RWPE2 (cell line): ENCODE data around the gene TALDO1.
A peak's percentile ranks its signal among the peaks of the same experiment; 100 is the strongest.

Experiments used
- ATAC-seq: fragments of 200-7000 bp; cut with Tn5 transposase; 3 replicates; pipeline ENCODE4 v1.9.1; 2021; ENCODE audit warnings: low read depth
- DNase-seq: peaks from one replicate; pipeline ENCODE4 v3.0.0-alpha.2; 2020; ENCODE audit warnings: low spot score
- H3K27ac ChIP-seq: fragments of 450-650 bp; 2 replicates; pipeline ENCODE4 v1.5.1; 2017; ENCODE audit warnings: mild to moderate bottlenecking; ENCODE audit not compliant: poor library complexity, severe bottlenecking
- H3K27me3 ChIP-seq: fragments of 250-450 bp; sonication (Bioruptor Pico); 2 replicates; pipeline ENCODE4 v1.5.1; 2021; ENCODE audit warnings: mild to moderate bottlenecking, moderate library complexity; ENCODE audit not compliant: insufficient read depth, poor library complexity, severe bottlenecking
- H3K36me3 ChIP-seq: fragments of 250-450 bp; sonication (Bioruptor Pico); 2 replicates; pipeline ENCODE4 v1.5.1; 2020; ENCODE audit warnings: low read depth, mild to moderate bottlenecking, moderate library complexity
- H3K4me1 ChIP-seq: fragments of 250-450 bp; sonication (Bioruptor Pico); 2 replicates; pipeline ENCODE4 v1.5.1; 2021; ENCODE audit warnings: mild to moderate bottlenecking, moderate library complexity; ENCODE audit not compliant: insufficient read depth, poor library complexity, severe bottlenecking
- H3K4me3 ChIP-seq: fragments of 250-450 bp; sonication (Bioruptor Pico); 2 replicates; pipeline ENCODE4 v1.5.1; 2021; ENCODE audit warnings: mild to moderate bottlenecking, moderate library complexity; ENCODE audit not compliant: severe bottlenecking
- H3K9me3 ChIP-seq: fragments of 250-450 bp; sonication (Bioruptor Pico); 2 replicates; pipeline ENCODE4 v1.5.1; 2021; ENCODE audit warnings: mild to moderate bottlenecking, moderate library complexity; ENCODE audit not compliant: severe bottlenecking
- CTCF ChIP-seq: fragments of 450-650 bp; IDR thresholded peaks from one replicate; pipeline ENCODE4 v1.5.1; 2017; ENCODE audit warnings: mild to moderate bottlenecking, moderate library complexity; ENCODE audit not compliant: poor library complexity, severe bottlenecking

The TALDO1 gene

GRCh38 chr11:795634-796564 is 48.6 kb downstream of the TALDO1 start:
- peak; percentile 52 for ATAC-seq
- H3K36me3 ChIP-seq: peaks cover 7% of the 10 kb centered on the region; the same call in 1 of the 2 replicates
- H3K27ac ChIP-seq: peak overlapping the region; percentile 70
- peaks cover 2% of the 10 kb centered on the region for H3K4me1 ChIP-seq
- H3K27me3 ChIP-seq: no peaks in the 10 kb centered on the region
- no peaks in the 10 kb centered on the region for H3K9me3 ChIP-seq
- peak overlapping the region; percentile 69 for H3K4me3 ChIP-seq
- DNase-seq: no peak
- no peak for TF ChIP-seq CTCF

GRCh38 chr11:796565-797295 is 49.5 kb downstream of the TALDO1 start:
- peak overlapping the region; percentile 69 for H3K4me3 ChIP-seq
- peaks cover 2% of the 10 kb centered on the region for H3K4me1 ChIP-seq
- H3K36me3 ChIP-seq: peaks cover 10% of the 10 kb centered on the region; the same call in 1 of the 2 replicates
- no peaks in the 10 kb centered on the region for H3K27me3 ChIP-seq
- TF ChIP-seq CTCF: no peak
- ATAC-seq (no peak), DNase-seq (no peak)
- H3K27ac ChIP-seq: peak overlapping the region; percentile 70
- no peaks in the 10 kb centered on the region for H3K9me3 ChIP-seq

GRCh38 chr11:797296-798092 is 50.2 kb downstream of the TALDO1 start:
- Histone ChIP-seq H3K36me3 (peaks cover 18% of the 10 kb centered on the region), H3K27me3 (no peaks in the 10 kb centered on the region), H3K4me1 (peaks cover 2% of the 10 kb centered on the region), H3K27ac (peak overlapping the region; percentile 70), H3K4me3 (peak overlapping the region; percentile 69), H3K9me3 (no peaks in the 10 kb centered on the region)
- DNase-seq (no peak), ATAC-seq (peak; percentile 35)
- TF ChIP-seq CTCF: no peak

GRCh38 chr11:798093-798713 is 50.9 kb downstream of the TALDO1 start, which contains the start of gene SLC25A22:
Gene SLC25A22 (minus strand): TSS chr11:798281. CDS start chr11:795006, 3,275 bp downstream.
- Histone ChIP-seq H3K4me1 (peaks cover 2% of the 10 kb centered on the region), H3K27me3 (no peaks in the 10 kb centered on the region), H3K4me3 (peak within 1 kb of the TSS; percentile 69), H3K27ac (peak within 1 kb of the TSS; percentile 70), H3K36me3 (peaks cover 25% of the 10 kb centered on the region), H3K9me3 (no peaks in the 10 kb centered on the region)
- peak; percentile 92 for TF ChIP-seq CTCF
- ATAC-seq (peak; percentile 46), DNase-seq (no peak)
